A549 (cell line): ENCODE data around the gene GRIK2.

ENCODE experiments used
- BHLHE40 ChIP-seq: IDR thresholded peaks from 2 replicates; pipeline ENCODE4 v1.6.1; 2012; ENCODE audit warnings: low read depth, low read length, inconsistent platforms
- EP300 ChIP-seq, 2 experiments: fragments of >200 bp; sonication (Bioruptor Twin); formaldehyde crosslinking; IDR thresholded peaks; 2 replicates in 1 of 2; 3 replicates in 1 of 2; pipeline ENCODE4 v1.6.1; 2016 to 2017

DNA sequence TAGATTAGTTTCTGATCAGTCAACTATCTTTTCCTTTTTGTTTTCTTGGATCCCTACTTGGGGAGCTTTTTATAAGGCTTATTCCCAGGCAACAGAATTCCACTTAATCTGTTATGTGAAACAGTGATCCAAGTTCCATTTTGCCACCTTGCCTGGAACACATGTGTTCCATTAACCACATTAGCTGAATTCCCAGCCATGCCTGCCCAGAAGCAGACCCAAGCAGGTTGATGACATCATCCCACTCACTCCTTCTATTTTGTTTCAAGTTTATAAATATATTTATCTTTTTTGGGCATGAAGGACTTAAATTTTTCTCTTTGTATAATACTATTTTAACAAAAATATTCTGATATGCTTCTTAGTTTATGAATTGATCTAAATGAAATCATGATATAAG, 587.4 kb downstream of the GRIK2 start:
- TF ChIP-seq EP300 (IDR thresholded peaks at IDR 0.05): no peak
- TF ChIP-seq BHLHE40: no peak
